Measurements from ENCODE around the gene PPIE.
"Not testable (repeated sequence)": the region's sequence is repeated elsewhere in the genome, so short reads cannot be mapped to it uniquely, and the experiment has no call there.

DNA sequence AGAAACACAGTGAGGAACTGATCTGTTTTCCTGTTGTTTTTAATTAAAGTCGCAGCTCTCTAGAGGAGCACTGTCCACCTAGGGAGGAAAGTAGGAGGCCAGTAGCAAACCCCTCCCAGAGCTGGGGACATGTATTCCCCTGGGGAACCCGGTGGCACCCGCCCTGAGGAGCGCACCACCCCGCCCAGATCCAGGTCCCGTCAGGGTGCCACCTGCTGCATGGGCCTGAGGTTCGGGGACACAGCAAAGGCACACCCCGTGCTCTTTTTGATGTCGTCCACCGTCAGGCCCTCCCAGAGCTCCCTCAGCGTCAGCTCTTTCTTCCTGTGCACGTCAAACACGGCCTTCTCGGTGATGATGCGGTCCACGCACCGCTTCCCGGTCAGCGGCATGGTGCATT is 30.8 kb downstream of the PPIE start:
- TF ChIP-seq, protein P1, sequence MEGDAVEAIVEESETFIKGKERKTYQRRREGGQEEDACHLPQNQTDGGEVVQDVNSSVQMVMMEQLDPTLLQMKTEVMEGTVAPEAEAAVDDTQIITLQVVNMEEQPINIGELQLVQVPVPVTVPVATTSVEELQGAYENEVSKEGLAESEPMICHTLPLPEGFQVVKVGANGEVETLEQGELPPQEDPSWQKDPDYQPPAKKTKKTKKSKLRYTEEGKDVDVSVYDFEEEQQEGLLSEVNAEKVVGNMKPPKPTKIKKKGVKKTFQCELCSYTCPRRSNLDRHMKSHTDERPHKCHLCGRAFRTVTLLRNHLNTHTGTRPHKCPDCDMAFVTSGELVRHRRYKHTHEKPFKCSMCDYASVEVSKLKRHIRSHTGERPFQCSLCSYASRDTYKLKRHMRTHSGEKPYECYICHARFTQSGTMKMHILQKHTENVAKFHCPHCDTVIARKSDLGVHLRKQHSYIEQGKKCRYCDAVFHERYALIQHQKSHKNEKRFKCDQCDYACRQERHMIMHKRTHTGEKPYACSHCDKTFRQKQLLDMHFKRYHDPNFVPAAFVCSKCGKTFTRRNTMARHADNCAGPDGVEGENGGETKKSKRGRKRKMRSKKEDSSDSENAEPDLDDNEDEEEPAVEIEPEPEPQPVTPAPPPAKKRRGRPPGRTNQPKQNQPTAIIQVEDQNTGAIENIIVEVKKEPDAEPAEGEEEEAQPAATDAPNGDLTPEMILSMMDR (conservative IDR thresholded peaks at IDR 0.05; ENCODE audit: low read length): not testable (repeated sequence)
- TF ChIP-seq EZH2phosphoT487 (IDR thresholded peaks at IDR 0.05; ENCODE audit: borderline replicate concordance, low read depth, low read length): not testable (repeated sequence)
